ENCODE measurements around the gene TXNDC9.

DNA sequence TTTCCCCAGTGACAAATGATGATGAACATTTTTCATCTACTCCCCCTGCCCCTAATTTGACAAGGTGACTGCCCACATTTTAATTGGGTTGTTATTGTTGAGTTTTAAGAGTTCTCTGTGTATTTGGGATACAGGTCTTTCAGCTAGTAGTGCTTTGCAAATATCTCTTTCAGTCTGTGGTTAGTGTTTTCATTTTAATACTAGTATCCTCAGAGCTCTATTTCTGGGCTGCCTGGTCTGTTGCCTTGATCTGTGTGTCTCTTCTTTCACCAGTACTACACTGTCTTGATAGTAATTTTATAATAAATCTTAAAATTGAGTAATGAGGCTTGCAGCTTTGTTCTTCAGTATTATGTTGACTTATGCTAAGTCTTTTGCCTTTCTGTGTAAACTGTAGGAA is 20.7 kb upstream of the TXNDC9 start:
- TF ChIP-seq, protein P1, sequence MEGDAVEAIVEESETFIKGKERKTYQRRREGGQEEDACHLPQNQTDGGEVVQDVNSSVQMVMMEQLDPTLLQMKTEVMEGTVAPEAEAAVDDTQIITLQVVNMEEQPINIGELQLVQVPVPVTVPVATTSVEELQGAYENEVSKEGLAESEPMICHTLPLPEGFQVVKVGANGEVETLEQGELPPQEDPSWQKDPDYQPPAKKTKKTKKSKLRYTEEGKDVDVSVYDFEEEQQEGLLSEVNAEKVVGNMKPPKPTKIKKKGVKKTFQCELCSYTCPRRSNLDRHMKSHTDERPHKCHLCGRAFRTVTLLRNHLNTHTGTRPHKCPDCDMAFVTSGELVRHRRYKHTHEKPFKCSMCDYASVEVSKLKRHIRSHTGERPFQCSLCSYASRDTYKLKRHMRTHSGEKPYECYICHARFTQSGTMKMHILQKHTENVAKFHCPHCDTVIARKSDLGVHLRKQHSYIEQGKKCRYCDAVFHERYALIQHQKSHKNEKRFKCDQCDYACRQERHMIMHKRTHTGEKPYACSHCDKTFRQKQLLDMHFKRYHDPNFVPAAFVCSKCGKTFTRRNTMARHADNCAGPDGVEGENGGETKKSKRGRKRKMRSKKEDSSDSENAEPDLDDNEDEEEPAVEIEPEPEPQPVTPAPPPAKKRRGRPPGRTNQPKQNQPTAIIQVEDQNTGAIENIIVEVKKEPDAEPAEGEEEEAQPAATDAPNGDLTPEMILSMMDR (IDR thresholded peaks at IDR 0.05; ENCODE audit: insufficient read depth, low read length, poor library complexity, severe bottlenecking): no peak
- TF ChIP-seq EZH2phosphoT487 (conservative IDR thresholded peaks at IDR 0.05; ENCODE audit: low read length): no peak

Data from SU-DHL-6 (cell line).